Measurements from ENCODE around the gene NRXN3.

DNA sequence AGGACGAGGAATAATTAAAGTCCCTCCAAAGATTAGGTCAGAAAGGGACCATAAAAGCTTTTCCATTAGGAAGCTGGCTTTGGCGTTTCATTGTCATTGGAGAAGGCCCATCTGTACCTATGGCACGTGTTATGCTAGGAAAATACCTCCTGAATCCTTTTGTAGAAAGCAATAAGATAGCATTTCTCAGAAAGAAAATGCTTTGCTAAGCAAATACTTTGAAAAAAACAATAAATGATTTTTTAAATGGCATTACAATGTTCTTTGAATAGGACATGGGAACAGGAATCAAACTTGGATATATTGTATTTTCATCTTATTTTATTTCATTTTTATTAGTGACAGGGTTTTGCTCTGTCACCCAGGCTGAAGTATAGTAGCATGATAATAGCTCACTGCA is 967.7 kb downstream of the NRXN3 start:
- no peak for TF ChIP-seq SP1 (IDR thresholded peaks at IDR 0.05)
- TF ChIP-seq FOXM1 (IDR thresholded peaks at IDR 0.05; ENCODE audit: borderline replicate concordance) = no peak
- no peak for TF ChIP-seq PKNOX1 (IDR thresholded peaks at IDR 0.05)
- TF ChIP-seq ZNF384 (IDR thresholded peaks at IDR 0.05) = no peak
- no peak for TF ChIP-seq ARNT (IDR thresholded peaks at IDR 0.05)
- TF ChIP-seq BHLHE40 (IDR thresholded peaks at IDR 0.05; ENCODE audit: borderline replicate concordance) = no peak
- TF ChIP-seq SUZ12 (IDR thresholded peaks at IDR 0.05) = no peak
- TF ChIP-seq CTBP1 (IDR thresholded peaks at IDR 0.05; ENCODE audit: borderline replicate concordance) = no peak
- TF ChIP-seq ELF4 (IDR thresholded peaks at IDR 0.05) = no peak
- no peak for TF ChIP-seq NFRKB (IDR thresholded peaks at IDR 0.05)
- no peak for TF ChIP-seq L3MBTL2 (conservative IDR thresholded peaks at IDR 0.05)
- no peak for TF ChIP-seq LEF1 (IDR thresholded peaks at IDR 0.05; ENCODE audit: borderline replicate concordance)

Measured in HEK293T (cell line).